Cardiac muscle cell (in vitro differentiated cells and primary cell): ENCODE data around the gene NTRK2. TPM values are rescaled to one million over a fixed set of nuclear protein-coding genes. Genes with fewer than 3 reads are reported as not detected.

Experiments
- DNase-seq, 2 donors: peaks; one replicate each; pipeline versions ENCODE4 v3.0.0 to v3.0.0-alpha.2; 2010 to 2017; ENCODE audit warnings: low read depth in 1 of 2, low spot score in 1 of 2
- H3K27ac ChIP-seq: fragments of 200-600 bp; sonication (generic); 2 replicates; pipeline ENCODE4 v1.5.1; 2016
- H3K27me3 ChIP-seq: fragments of 200-600 bp; sonication (generic); 2 replicates; pipeline ENCODE4 v1.6.0; 2016; ENCODE audit warnings: control low read depth
- H3K36me3 ChIP-seq: fragments of 200-600 bp; sonication (generic); 2 replicates; pipeline ENCODE4 v1.5.1; 2016; ENCODE audit warnings: control low read depth
- H3K4me1 ChIP-seq: fragments of 200-600 bp; sonication (generic); 2 replicates; pipeline ENCODE4 v1.8.1; 2017; ENCODE audit warnings: low read depth, mild to moderate bottlenecking, mixed run types
- H3K4me3 ChIP-seq: fragments of 200-600 bp; sonication (generic); 2 replicates; pipeline ENCODE4 v1.5.1; 2016; ENCODE audit warnings: mild to moderate bottlenecking
- H3K9me3 ChIP-seq: fragments of 200-600 bp; sonication (generic); 2 replicates; pipeline ENCODE4 v1.5.1; 2017; ENCODE audit warnings: low read depth, mild to moderate bottlenecking, control low read depth
- CTCF ChIP-seq: IDR thresholded peaks from 2 replicates; pipeline ENCODE4 v1.5.1; 2012; ENCODE audit warnings: low read depth, mild to moderate bottlenecking, low read length
- polyA plus RNA-seq: library from polyadenylated mRNA; unstranded; fragments of >200 nt; fragmentation: Nextera tagmentation; extraction: Ambion mirVana; gene quantifications from 2 replicates; pipeline ENCODE4 v1.2.1, GENCODE V29; 2016
- total RNA-seq: library from RNA; depleted of rRNA; stranded (reverse); fragments of >200 nt; gene quantifications from 2 replicates; pipeline ENCODE4 v1.2.3, GENCODE V29; 2016

NTRK2 gene
- total and polyA plus RNA-seq, 2 experiments from 2014 or later: 1.3 TPM

GRCh38 chr9:84823421-84824271 lies 154.1 kb downstream of the NTRK2 start:
- no peaks in the 10 kb centered on the region for H3K36me3 ChIP-seq
- H3K27me3 ChIP-seq: no peaks in the 10 kb centered on the region
- H3K4me3 ChIP-seq: no peak overlapping the region
- TF ChIP-seq CTCF: no peak
- no peak for DNase-seq
- H3K27ac ChIP-seq: no peak overlapping the region
- no peaks in the 10 kb centered on the region for H3K9me3 ChIP-seq
- no peaks in the 10 kb centered on the region for H3K4me1 ChIP-seq

GRCh38 chr9:84827216-84827765 lies 157.8 kb downstream of the NTRK2 start:
- Histone ChIP-seq H3K27me3 (no peaks in the 10 kb centered on the region), H3K9me3 (no peaks in the 10 kb centered on the region), H3K36me3 (no peaks in the 10 kb centered on the region), H3K4me1 (no peaks in the 10 kb centered on the region), H3K4me3 (no peak overlapping the region), H3K27ac (no peak overlapping the region)
- no peak for DNase-seq
- TF ChIP-seq CTCF: no peak

- Histone ChIP-seq H3K27ac (no peak overlapping the region), H3K27me3 (no peaks in the 10 kb centered on the region), H3K9me3 (no peaks in the 10 kb centered on the region), H3K4me1 (no peaks in the 10 kb centered on the region), H3K36me3 (no peaks in the 10 kb centered on the region), H3K4me3 (no peak overlapping the region)
- TF ChIP-seq CTCF: no peak
- DNase-seq: no peak
Measured at GRCh38 chr9:84828046-84828445, 158.5 kb downstream of the NTRK2 start.

GRCh38 chr9:84829471-84829870 lies 159.9 kb downstream of the NTRK2 start:
- Histone ChIP-seq H3K27ac (no peak overlapping the region), H3K4me1 (no peaks in the 10 kb centered on the region), H3K9me3 (no peaks in the 10 kb centered on the region), H3K4me3 (no peak overlapping the region), H3K27me3 (peaks cover 5% of the 10 kb centered on the region), H3K36me3 (no peaks in the 10 kb centered on the region)
- no peak for TF ChIP-seq CTCF
- DNase-seq: no peak

- Histone ChIP-seq H3K27ac (no peak overlapping the region), H3K36me3 (no peaks in the 10 kb centered on the region), H3K4me1 (no peaks in the 10 kb centered on the region), H3K4me3 (no peak overlapping the region), H3K27me3 (peaks cover 5% of the 10 kb centered on the region), H3K9me3 (no peaks in the 10 kb centered on the region)
- no peak for DNase-seq
- TF ChIP-seq CTCF: no peak
Measured at GRCh38 chr9:84829997-84830696, 160.6 kb downstream of the NTRK2 start.
